HG03565 (cell line): Measurements from ENCODE around the gene TPGS2.
"Not testable (repeated sequence)": the region's sequence is repeated elsewhere in the genome, so short reads cannot be mapped to it uniquely, and the experiment has no call there.

ENCODE experiments used
- ATAC-seq: cut with Tn5 transposase; IDR thresholded peaks from one replicate; pipeline ENCODE4 v1.9.1; 2021; ENCODE audit warnings: mild to moderate bottlenecking, moderate library complexity; ENCODE audit not compliant: unreplicated experiment

TPGS2 gene

GRCh38 chr18:36825526-36825925 is 3.3 kb downstream of the TPGS2 start:
- ATAC-seq: no peak

- ATAC-seq: no peak
These were observed 7.1 kb downstream of the TPGS2 start for GRCh38 chr18:36821681-36822080.

- ATAC-seq: no peak
These were observed 9.2 kb downstream of the TPGS2 start for GRCh38 chr18:36819621-36820020.

GRCh38 chr18:36818652-36819051 is 10.2 kb downstream of the TPGS2 start:
- ATAC-seq: no peak

GRCh38 chr18:36817039-36817438 is 11.8 kb downstream of the TPGS2 start:
- ATAC-seq: no peak

- not testable (repeated sequence) for ATAC-seq
These were observed 12.7 kb downstream of the TPGS2 start for GRCh38 chr18:36816096-36816495.

GRCh38 chr18:36814994-36815393 is 13.8 kb downstream of the TPGS2 start:
- no peak for ATAC-seq

GRCh38 chr18:36813824-36814223 is 15.0 kb downstream of the TPGS2 start:
- no peak for ATAC-seq

- no peak for ATAC-seq
These were observed 15.6 kb downstream of the TPGS2 start for GRCh38 chr18:36813101-36813775.

GRCh38 chr18:36812678-36813077 is 16.1 kb downstream of the TPGS2 start:
- ATAC-seq: no peak

GRCh38 chr18:36811955-36812354 is 16.8 kb downstream of the TPGS2 start:
- no peak for ATAC-seq

- no peak for ATAC-seq
These were observed 17.4 kb downstream of the TPGS2 start for GRCh38 chr18:36811430-36811829.

- ATAC-seq: peak; percentile 98
These were observed 19.0 kb downstream of the TPGS2 start for GRCh38 chr18:36809590-36810381.

GRCh38 chr18:36808681-36809080 is 20.1 kb downstream of the TPGS2 start:
- ATAC-seq: no peak

- ATAC-seq: no peak
These were observed 23.7 kb downstream of the TPGS2 start for GRCh38 chr18:36805105-36805504.

- ATAC-seq: no peak
These were observed 29.9 kb downstream of the TPGS2 start for GRCh38 chr18:36798738-36799473.

GRCh38 chr18:36792634-36793283 is 36.0 kb downstream of the TPGS2 start:
- no peak for ATAC-seq

GRCh38 chr18:36786686-36787085 is 42.1 kb downstream of the TPGS2 start:
- no peak for ATAC-seq

GRCh38 chr18:36783792-36784191 is 45.0 kb downstream of the TPGS2 start:
- no peak for ATAC-seq

- no peak for ATAC-seq
These were observed 46.1 kb downstream of the TPGS2 start for GRCh38 chr18:36782710-36783109.

GRCh38 chr18:36780748-36781147 is 48.1 kb downstream of the TPGS2 start:
- no peak for ATAC-seq
